CD4-positive, alpha-beta T cell treated with Interleukin-17A for 4 hours (primary cell): ENCODE measurements around the gene TNFRSF19.
A peak's percentile ranks its signal among the peaks of the same experiment; 100 is the strongest.

Experiments used
- DNase-seq: peaks from one replicate; pipeline ENCODE4 v3.0.0-alpha.2; 2020; ENCODE audit warnings: mixed read lengths

TNFRSF19 gene

GRCh38 chr13:23695196-23695595, 125.0 kb downstream of the TNFRSF19 start:
- DNase-seq = no peak

- peak; percentile 71 for DNase-seq
Observed at GRCh38 chr13:23695711-23696464, 125.7 kb downstream of the TNFRSF19 start.

- DNase-seq = no peak
Observed at GRCh38 chr13:23696610-23697009, 126.4 kb downstream of the TNFRSF19 start.

- DNase-seq = no peak
Observed at GRCh38 chr13:23697772-23698313, 127.6 kb downstream of the TNFRSF19 start.

- no peak for DNase-seq
Observed at GRCh38 chr13:23699271-23699670, 129.1 kb downstream of the TNFRSF19 start.

- DNase-seq = no peak
Observed at GRCh38 chr13:23701186-23701585, 131.0 kb downstream of the TNFRSF19 start.

GRCh38 chr13:23701636-23702035, 131.4 kb downstream of the TNFRSF19 start:
- DNase-seq = no peak

GRCh38 chr13:23703246-23703860, 133.1 kb downstream of the TNFRSF19 start:
- DNase-seq = no peak

GRCh38 chr13:23705583-23705982, 135.4 kb downstream of the TNFRSF19 start:
- no peak for DNase-seq

- DNase-seq = no peak
Observed at GRCh38 chr13:23707674-23708073, 137.5 kb downstream of the TNFRSF19 start.

- DNase-seq = no peak
Observed at GRCh38 chr13:23709536-23709935, 139.3 kb downstream of the TNFRSF19 start.

- DNase-seq = no peak
Observed at GRCh38 chr13:23710366-23710765, 140.2 kb downstream of the TNFRSF19 start.

- DNase-seq = no peak
Observed at GRCh38 chr13:23711355-23711754, 141.1 kb downstream of the TNFRSF19 start.

GRCh38 chr13:23714672-23715071, 144.5 kb downstream of the TNFRSF19 start:
- DNase-seq = no peak

- no peak for DNase-seq
Observed at GRCh38 chr13:23715092-23715761, 145.0 kb downstream of the TNFRSF19 start.

- peak; percentile 30 for DNase-seq
Observed at GRCh38 chr13:23715762-23716235, 145.6 kb downstream of the TNFRSF19 start.

- DNase-seq = no peak
Observed at GRCh38 chr13:23716401-23716800, 146.2 kb downstream of the TNFRSF19 start.

GRCh38 chr13:23718996-23719395, 148.8 kb downstream of the TNFRSF19 start:
- DNase-seq = no peak

- DNase-seq = no peak
Observed at GRCh38 chr13:23722726-23723453, 152.7 kb downstream of the TNFRSF19 start.

GRCh38 chr13:23723471-23723870, 153.3 kb downstream of the TNFRSF19 start:
- DNase-seq = no peak

- no peak for DNase-seq
Observed at GRCh38 chr13:23724196-23724970, 154.2 kb downstream of the TNFRSF19 start.
